NCI-H226 (cell line): ENCODE measurements around the gene GRM7.

Experiments
- DNase-seq: peaks from one replicate; pipeline ENCODE4 v3.0.0-alpha.2; 2015

Gene GRM7

DNA sequence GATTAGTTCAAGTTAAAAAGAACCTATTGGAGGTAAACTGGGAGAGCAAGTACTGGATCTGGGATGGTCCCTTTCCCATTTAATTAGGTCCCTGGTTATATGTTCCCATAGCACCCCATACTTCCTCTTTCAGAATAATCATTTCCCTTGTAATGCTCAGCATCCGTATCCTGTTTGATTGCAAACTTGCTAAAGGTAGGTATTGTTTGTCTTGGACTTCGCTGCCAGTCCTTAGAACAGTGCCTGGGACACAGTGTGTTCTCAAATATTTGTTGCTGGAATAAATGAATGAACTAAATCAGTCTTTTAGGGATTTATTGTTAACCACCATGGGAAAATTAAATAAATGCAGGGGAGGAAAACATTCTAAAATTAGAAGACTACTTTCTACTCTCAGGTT is 299.8 kb downstream of the GRM7 start:
- no peak for DNase-seq

DNA sequence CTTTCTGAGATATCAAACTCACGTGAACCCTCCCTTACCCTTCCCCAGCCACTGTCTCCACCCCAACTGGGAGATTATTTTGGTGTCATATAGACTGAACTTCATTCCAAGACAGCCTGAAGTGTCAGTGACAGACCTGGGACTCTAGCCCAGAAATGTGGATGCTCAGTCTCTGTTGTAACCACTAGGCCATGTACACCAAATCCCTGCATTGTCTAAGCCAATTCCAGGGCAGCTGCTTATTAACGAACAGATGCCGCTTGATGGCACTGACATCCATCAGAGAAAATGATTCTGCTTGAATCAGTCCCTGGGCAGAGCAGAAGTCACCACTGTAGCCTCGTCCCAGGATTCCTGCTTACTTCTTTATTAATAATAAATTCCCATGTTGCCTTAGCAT is 305.5 kb downstream of the GRM7 start:
- no peak for DNase-seq

DNA sequence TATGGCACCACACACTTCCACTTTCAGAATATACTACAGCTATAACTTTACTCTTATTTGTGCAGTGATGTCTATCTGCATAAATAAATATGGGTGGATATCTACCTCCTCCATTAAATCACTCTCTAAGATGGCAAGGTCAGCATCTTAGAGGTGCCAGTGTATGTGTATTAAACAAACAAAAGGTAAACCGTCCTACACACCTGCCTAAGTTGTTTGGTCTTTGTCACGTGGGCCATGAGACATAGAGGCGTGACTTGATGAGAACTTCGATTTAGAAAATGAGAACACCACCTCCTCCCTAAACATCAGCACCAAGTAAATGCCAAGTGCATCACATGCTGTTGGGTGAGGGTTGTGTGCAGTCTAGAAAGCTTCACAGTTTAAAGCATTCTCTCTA is 310.6 kb downstream of the GRM7 start:
- no peak for DNase-seq

DNA sequence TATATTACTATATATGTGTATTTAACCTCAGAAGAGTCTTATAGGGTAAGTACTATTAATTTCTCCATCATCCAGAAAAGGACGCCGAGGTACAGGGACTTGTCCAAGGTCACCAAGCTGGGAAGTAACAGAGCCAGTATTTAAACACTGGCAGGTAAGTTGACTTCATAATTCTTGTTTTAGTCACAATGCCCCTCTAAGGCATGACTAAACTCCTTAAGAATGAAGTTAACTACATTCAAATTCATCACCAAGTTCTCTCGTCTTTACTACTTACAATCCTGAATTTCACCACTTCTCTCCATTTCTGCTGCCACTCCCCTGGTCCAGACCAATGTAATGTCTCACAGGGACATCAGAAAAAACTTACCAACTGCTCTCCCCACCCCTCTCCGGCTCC is 312.1 kb downstream of the GRM7 start:
- no peak for DNase-seq

DNA sequence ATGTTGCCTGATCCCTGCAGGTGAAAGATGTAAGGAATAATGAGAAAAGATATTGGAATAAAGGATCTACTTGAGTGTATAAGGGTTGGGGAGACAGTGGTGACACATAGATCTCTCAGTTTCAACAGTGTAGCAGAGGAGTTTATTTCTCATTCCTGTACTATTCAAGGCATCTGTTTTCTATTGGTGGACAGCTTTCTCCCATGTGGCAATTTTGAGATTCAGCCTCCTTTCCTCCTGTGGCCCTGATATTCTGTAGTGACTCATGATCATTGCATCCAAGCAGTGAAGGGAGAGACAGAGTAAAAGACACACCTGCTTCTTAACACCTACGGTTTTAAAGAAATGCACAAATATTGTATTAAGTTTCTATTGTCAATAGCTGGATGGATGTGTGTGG is 327.6 kb downstream of the GRM7 start:
- DNase-seq = no peak

DNA sequence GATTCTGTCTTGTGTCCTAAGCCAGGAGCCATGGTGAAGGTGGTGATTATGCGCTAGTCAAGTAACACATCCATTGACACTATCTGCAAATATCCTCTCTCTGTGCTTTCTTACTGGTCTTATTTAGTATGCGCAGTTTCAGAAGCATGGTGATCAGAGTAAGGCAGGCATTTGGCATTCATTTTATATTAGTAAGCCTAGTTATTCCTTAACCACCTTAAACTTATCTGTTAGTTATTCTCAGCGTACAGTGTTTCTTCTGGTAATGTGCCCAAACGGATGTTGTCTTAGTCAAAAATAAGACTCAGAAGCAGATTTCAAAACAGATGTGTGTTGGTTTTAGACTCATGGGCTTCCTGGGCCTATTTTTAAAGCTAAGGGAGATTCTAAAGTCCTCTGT is 329.2 kb downstream of the GRM7 start:
- DNase-seq = no peak

DNA sequence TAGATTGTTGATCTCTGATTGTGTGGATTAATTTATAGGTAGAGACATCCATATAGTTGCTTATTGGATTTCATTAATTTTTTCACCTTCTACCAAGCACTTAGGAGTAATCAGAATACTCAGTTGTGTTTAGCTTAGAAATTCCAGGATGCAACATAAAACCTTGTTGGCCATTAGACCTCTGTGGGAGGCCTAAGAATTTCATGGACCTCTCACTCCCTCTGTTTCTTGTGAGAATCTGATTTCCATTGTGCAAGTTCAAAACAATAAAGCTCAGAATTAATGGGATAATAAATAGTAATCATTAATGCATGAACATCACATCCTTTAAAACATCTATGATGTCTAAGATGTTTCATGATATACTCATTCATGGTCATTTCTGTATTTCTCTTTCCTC is 332.4 kb downstream of the GRM7 start:
- DNase-seq = no peak

DNA sequence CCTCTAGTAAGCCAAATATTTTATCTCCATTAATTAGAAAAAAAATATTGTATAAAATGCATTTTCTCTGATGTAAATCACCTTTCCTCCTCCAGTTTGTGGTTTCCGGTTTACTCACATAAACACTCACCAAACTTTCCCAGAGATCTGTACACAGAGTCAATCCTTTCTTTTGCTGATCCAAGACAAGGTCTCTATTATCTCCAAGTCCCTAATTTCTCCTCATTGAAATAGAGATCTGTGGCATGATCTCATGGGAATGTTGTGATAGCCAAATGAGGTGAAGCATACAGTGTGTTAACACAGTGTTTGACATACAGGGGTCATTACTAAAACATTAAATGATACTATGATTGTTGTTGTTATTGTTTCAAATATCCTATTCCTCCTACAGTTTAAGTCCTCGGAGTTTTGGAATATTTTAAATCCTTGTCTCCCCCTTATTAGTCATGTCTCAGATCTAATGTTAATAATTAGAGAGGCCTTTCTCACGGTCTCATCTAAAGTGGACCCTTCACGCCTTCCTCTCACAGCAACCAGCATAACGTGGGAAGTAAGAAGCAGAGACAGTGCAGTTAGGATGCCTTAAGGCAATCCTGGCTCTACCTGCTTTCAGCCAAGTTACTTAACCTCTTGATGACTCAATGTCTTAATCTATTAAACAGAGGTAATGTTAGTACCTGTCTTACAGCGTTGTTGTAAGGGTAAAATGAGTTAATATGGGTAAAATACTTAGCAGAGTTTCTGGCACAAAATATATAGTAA is 333.3 kb downstream of the GRM7 start:
- no peak for DNase-seq

DNA sequence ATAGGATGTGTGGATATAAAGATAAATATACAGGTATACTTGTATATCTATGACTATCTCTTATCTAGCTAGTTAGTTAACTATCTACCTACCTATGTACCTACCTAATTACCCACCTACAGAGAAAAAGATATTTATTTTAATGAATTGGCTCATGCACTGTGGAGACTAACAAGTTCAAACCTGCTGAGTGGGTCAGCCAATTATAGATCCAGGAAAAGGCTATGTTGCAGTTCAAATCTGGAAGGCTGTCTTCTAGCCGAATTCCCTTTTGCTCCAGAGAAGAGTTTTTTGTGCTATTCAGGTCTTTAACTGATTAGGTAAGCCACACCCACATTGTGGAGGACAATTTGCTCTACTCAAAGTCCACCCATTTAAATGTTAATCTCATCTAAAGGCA is 335.0 kb downstream of the GRM7 start:
- no peak for DNase-seq

DNA sequence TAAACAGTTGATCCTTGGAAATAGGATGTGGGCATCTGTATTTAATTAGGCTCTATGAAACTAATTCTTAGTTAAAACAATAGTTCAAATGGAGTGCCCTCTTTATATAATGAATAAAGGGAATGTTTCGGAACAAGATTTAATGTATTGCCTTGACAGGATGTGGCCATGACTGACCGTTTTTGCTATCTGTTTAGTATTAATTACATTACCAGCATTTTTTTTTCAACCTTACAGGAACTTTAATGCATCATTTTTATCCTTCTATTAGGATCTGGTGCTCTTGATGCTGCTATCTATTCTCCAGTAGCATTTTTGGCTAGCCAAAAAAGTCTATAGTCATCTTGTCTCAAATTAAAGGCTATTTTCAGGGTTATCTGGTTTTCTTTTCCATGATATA is 340.9 kb downstream of the GRM7 start:
- DNase-seq = no peak

DNA sequence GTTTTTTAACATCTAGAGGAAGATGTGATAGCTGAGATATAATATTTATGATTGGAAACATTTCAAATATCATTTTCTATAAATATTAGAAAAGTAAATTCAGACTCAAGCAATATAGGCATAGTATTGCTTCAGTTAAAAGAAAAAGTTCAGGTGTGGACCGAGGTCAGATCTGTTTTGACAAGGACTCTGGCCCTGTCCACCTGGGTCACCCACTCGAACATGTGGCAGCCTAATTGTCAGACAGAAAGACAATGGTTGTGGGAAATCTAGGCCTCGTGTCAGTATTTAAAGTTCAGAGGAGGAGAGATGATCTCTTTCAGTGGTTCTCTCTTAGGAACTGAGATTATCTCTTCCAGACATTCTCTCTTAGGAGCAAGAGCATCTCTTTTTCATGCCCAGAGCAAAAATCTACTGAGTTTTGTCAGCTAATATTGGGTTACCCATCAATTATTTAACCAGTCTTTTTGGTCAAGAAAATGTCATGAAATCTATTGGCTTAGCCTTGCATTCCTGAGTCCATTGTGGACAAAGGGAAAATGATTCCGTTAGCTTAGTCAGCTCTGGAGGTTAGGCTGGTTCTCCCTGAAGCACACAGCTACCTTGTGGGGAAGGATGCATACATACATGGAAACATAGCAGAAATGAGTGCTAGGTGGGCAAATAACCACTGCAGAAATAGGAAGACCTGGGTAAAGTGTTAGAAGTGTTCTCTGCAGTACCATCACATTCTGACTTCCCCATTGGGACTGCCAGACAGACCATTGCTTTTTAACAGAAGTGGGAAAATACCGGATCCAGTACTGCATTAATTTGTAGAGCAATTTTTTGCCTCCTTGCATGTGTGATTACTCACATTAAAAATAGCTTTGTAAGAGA is 343.3 kb downstream of the GRM7 start:
- no peak for DNase-seq

DNA sequence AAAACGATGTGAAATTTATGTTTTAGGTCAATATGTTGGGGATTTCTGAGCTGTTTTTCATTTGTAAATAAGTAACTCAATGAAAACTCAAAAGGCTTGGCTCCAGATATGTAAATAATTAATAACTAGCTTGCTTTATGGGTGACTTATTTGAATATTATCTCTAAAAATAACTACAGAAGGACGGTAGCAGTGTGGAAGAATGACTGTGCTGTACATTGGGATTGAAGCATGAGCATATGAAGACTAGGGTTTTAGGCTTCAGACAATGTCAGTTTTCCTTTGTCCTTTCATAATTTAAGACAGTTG is 343.9 kb downstream of the GRM7 start:
- no peak for DNase-seq

DNA sequence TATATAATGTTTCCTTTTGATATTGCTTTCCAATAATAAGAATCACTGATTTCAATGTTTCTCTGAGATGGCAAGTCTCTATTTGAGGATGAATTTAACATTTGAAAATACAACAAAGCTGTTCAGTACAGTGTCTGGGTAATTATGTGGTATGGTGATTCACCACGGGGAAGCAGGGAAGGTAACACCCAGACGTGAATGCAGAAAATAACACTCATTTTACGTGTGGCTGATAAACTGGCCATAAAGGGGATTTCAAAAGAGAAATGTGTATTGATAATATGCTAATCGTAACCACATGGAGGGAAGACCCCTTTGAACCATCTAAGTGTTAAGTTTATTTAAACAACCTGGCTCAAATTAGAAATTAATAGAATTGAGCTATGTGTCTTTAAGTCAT is 344.6 kb downstream of the GRM7 start:
- no peak for DNase-seq

DNA sequence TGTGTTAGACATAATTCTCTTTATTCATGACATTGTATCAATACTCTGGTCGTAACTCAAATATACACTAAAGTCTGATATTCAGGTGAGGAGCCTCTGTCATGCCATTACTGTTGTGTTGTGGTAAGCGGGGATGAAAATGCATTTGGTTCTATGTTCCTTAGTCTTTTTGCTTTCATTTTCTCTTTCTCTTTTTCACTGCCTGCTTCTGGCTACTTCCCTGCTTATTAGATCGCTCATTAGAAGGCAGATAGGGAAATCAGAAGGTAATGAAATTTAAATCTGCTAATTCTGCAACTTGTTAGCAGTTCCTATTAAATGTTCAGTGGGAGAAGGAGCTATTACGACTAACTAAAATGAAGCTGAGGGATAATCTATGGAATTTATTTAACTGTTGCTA is 345.0 kb downstream of the GRM7 start:
- DNase-seq = no peak

DNA sequence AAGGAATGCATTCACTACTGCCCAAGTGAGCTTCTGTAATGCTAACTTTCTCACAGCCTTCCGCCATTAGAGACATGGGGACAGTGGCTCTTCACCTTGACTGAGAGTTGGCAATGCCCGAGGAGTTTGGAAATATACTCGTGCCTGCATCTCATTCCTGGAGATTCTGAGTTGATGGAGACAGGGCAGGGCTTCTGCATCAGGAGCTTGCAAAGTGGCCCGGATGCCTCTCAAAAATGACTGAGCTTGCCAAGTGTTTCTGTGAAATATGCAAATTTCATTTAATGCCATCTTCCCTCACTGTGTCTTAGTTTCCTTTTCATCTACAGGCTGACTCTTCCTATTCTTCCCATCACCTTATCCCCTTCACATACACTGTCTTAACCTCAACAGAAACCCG is 346.2 kb downstream of the GRM7 start:
- DNase-seq = no peak

DNA sequence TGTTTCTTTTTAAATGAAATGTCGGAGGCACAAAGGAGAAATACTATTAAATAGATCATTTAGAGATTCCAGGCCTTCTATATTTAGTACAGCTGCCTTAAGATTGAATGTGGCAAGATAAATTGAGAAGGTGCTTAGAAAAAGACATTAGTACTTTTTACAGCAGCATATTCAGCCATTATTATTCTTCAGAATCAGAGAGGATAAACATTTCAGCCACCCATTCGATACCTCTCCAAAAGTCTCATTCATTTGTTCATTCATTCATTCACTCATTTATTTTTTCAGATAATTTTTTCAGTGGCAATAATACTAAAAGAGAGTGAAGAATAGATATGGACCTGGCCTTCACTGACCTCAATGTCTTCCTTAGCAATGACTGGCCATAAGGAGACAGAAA is 347.0 kb downstream of the GRM7 start:
- DNase-seq = no peak

DNA sequence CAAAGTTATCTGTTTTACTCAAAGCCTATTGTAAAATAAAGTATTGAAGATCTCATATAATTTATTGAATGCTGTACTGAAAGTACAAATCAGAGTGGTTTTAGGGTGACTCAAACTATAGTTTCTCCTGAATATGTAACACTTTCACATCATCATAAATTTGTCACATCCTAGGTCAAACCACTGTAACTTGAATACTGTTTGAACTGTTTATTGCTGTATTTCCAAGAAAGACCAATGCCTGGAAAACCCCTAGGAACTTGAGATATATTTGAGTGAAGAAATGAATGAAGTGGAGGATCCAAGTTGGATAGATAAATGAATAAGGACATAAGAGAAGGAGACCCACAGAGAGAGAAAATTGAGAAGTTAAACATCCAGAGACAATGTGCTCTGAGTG is 348.2 kb downstream of the GRM7 start:
- no peak for DNase-seq

DNA sequence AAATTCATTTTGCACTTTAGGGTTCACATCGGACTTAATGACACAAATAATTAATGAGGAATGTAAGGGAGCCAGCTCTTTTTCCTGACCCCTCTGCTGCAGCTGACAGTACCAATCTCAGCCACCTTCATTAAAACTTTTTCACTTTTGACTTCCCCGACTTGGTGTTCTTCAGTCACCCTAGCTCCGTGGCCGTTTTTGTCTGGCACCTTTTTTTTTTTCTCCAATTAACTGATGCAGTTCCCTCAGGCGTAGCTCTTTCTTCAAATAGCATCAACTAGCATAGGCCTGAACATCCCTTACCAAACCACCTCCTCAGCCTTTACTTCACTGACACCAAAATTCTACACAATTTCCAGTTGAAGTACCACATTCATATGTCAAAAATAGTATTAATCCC is 350.8 kb downstream of the GRM7 start:
- no peak for DNase-seq

DNA sequence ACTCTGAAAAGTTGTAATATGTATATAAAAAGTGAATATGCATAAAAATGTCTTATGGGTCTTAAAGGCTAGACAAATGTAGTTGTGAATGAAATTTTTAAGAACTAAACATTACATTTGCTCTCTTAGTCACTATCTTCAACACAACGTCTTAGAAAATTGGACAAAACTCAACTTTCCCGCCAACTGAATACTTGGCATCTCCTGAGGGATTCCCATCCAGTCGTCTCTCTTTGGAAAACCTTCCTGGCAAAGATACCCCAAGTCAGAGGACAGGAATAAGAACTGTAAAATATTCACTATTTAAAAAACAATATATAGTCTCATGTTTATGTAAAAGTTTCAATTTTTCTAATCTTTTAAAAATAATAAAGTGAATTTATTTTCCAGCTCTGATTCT is 354.8 kb downstream of the GRM7 start:
- DNase-seq = no peak

DNA sequence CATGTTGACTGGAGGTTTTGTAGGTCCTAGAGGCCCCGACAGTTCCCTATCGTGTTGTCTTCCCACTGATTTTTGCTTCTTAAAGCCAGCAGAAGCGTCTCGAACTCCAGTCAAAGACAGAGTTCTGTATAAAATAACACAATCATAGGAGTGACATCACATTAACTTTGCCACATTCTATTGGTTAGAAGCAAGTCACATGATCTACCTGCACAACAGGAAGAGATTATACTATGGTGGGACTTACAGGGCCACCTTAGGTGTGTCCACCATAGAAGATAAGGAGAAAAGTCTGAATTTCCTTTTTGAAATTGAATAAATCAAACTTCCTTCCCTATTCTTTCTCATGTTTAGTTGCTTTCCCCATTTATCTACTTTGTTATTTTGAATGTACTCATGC is 365.5 kb downstream of the GRM7 start:
- DNase-seq = no peak

DNA sequence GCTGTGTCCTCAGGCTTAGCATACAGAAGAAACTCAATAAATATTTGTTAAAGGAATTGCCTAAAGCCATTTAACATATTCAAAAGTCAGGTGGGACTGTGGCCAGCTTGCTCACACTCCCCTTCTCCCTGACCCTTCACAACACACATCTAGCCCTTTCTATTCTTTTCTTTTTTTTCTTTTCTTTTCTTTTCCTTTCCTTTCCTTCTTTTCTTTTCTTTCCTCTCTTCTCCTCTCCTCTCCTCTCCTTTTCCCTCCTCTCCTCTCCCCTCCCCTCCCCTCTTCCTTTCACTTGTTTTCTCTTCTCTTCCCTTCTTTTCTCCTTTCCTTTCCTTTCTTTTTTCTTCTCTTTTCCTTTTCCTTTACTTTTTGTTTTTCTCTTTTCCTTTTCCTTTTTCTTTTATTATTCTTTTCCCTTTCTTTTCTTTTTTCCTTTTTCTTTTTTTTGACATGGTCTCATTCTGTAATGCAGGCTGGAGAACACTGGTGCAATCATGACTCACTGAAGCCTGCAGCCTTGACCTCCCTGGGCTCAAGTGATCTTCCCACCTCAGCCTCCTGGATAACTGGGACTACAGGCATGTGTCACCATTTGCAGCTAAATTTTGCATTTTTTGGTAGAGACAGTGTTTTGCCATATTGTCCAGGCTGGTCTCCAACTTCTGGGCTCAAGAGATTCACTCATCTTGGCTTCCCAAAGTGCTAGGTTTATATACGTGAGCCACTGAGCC is 377.8 kb downstream of the GRM7 start:
- DNase-seq = no peak

DNA sequence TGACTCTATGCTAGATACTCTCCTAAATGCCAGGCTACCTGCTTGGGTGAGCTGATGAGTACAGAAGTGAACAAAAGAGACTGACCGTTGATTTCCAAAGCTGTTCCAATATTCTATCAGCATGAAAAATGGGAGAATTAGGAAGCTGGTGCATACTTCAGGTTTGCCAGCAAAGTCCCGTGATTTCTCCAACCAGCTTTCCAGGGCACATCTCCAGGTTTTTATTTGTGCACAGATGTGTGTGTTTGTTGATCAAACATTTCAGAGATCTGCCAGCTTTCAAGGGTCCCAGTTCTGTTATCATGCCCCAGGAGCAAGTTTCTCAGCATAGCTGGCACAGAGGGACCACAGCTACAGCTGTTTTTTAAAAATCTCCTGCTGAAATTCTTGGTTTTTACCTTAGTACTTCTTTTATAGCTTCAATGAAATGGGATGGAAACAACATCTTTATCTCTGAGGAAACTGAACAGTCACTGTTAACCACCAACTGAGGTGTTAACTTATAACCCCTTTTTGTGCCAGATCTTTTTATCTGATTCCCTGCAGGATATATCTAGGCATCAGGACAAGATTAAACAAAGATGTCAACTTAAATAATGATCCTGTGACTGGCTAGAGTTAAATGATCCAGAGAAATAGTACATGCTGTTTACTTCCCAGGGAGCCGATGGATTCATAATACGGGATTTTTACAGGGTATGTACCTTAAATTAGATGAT is 380.8 kb downstream of the GRM7 start:
- DNase-seq = no peak

DNA sequence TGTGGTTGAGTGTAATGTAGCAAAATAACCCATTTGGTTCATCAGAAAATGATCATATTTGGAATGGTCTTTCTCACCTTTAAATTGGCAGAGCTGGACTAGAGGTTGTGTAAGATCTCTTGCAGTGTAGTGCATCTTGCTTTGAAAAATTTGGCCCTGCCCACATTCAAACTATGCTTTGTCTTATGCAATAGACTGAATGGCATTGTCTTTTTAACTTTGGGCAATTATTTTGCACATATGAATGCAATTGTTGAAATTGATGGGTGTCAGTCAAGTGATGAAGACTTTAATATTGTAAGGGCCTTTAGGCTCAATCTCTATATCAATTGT is 381.4 kb downstream of the GRM7 start:
- no peak for DNase-seq
